ENCODE results near the gene ZIK1. TPM values are rescaled to one million over a fixed set of nuclear protein-coding genes. Genes with fewer than 3 reads are reported as not detected.

The ZIK1 gene
- total RNA-seq, 4 donors from 2014 or later = 4.4 to 14.5 (median 6.4) TPM

DNA sequence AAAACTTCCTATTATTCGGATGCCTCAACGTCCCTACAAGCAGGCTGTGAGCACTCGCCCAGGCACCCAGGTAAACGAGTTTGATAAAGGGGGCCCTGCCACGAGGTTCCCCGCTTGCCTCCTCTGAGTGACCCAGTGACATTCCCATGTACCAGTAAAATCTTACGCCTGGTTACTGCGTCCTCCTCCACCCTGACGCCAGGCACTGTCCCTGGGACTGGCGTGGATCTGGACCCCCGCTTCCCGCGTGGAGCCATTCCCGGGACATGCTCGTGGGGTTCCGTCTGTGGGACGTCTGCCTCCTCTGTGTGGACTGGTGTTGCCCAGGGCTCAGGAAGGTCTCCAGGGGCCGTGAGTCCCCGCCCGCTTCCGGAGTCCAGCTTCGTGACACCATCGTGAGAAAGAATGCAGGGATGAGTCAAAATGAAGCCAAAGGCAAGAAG is 23.9 kb upstream of the ZIK1 start:
- ATAC-seq = peak; percentile 7
- TF ChIP-seq, protein P1, sequence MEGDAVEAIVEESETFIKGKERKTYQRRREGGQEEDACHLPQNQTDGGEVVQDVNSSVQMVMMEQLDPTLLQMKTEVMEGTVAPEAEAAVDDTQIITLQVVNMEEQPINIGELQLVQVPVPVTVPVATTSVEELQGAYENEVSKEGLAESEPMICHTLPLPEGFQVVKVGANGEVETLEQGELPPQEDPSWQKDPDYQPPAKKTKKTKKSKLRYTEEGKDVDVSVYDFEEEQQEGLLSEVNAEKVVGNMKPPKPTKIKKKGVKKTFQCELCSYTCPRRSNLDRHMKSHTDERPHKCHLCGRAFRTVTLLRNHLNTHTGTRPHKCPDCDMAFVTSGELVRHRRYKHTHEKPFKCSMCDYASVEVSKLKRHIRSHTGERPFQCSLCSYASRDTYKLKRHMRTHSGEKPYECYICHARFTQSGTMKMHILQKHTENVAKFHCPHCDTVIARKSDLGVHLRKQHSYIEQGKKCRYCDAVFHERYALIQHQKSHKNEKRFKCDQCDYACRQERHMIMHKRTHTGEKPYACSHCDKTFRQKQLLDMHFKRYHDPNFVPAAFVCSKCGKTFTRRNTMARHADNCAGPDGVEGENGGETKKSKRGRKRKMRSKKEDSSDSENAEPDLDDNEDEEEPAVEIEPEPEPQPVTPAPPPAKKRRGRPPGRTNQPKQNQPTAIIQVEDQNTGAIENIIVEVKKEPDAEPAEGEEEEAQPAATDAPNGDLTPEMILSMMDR (IDR thresholded peaks at IDR 0.05) = no peak
- TF ChIP-seq POLR2A (IDR thresholded peaks at IDR 0.05) = no peak
- no peak for TF ChIP-seq POLR2AphosphoS5 (IDR thresholded peaks at IDR 0.05)
- TF ChIP-seq EP300 (IDR thresholded peaks at IDR 0.05) = no peak
- Histone ChIP-seq H3K27me3 (no peaks in the 10 kb centered on the region), H3K4me1 (peaks cover 0 to 26% (median 13%) of the 10 kb centered on the region in 3 donors), H3K9me3 (peaks cover 0 to 50% (median 3%) of the 10 kb centered on the region in 3 donors), H3K4me3 (peak overlapping the region; percentile 54 to 95), H3K27ac (peak overlapping the region in 3 of 4 donors; percentile 77 to 80 (median 80)), H3K36me3 (peaks cover 0 to 22% of the 10 kb centered on the region in 2 donors)
- WGBS, 2 donors (ENCODE audit: low coverage in 1 of 2) = 11 to 13% methylated on average over 3 to 7 of the region's 23 CpGs

DNA sequence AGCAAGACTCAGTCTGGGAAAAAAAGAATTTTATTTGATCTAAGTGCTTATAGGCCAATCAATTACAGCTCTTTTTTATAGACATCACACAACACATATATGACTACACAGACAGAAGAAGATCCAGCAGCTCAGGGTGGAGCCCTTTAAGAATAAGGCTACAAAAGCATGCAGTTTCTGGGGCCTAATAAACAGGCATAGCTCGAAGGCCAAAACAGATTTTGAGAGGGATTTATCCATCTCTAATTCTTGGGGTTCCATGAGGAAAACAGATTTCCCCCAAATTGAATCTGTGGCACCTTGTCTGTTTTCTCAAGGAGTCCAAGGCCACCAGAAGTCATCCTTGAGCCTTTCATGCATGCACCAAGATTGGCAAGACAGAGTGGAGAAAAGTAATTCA is 20.4 kb upstream of the ZIK1 start:
- H3K9me3 ChIP-seq = peaks cover 0 to 70% (median 3%) of the 10 kb centered on the region in 3 donors
- 36 to 63% methylated on average over 1 of the region's 1 CpG for WGBS, 2 donors (ENCODE audit: low coverage in 1 of 2)
- ATAC-seq = no peak
- no peaks in the 10 kb centered on the region for H3K36me3 ChIP-seq
- TF ChIP-seq, protein P1 (IDR thresholded peaks at IDR 0.05) = no peak
- TF ChIP-seq POLR2A (IDR thresholded peaks at IDR 0.05) = no peak
- no peak for TF ChIP-seq POLR2AphosphoS5 (IDR thresholded peaks at IDR 0.05)
- TF ChIP-seq EP300 (IDR thresholded peaks at IDR 0.05) = no peak
- H3K4me1 ChIP-seq = peaks cover 0 to 15% (median 7%) of the 10 kb centered on the region in 3 donors
- H3K27ac ChIP-seq = no peak overlapping the region
- H3K27me3 ChIP-seq = no peaks in the 10 kb centered on the region
- H3K4me3 ChIP-seq = no peak overlapping the region

DNA sequence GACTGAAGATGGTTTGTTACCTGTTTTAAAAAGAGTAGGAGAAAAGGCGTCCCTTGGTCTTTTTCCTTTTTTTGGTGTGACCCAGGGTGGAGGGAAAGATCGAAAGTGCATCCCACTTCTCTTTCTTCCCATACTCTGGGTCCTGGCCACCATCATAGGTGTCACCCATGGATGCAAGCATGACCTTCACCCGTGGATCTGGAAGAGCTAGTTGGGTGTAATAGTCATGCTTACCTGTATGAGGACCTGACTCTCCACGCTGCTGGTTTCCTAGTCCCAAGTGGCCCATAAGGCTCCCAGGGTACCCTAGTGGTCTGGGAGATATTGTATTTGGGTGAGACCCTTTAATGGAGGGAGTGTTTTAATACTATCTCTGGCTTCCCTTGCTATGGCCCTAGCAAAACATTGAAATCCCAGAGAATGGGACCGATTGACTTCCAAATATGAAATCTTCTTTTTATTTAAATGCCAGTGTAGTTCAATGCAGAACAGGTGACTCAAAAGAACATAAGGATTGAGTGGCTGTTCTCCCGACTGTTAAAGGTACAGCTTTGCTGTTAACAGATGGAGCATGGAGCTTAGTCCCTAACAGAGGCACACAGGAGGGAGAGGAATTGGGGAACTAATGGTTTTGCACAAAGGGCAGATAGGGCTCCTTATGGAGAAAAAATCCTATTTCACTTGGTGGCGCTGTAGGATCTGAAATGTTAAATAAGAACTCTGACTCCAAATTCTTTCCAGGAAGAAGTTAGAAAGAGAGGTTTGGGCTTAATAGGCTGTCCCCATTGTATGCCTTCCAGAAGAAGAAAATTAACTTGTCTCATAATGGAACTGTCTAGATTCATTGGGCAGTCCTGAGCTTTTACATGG is 17.3 kb upstream of the ZIK1 start:
- no peak for ATAC-seq
- H3K27me3 ChIP-seq = no peaks in the 10 kb centered on the region
- H3K27ac ChIP-seq = no peak overlapping the region
- no peak overlapping the region for H3K4me3 ChIP-seq
- H3K9me3 ChIP-seq = peaks cover 0 to 85% (median 7%) of the 10 kb centered on the region in 3 donors
- TF ChIP-seq POLR2AphosphoS5 (IDR thresholded peaks at IDR 0.05) (no peak), EP300 (IDR thresholded peaks at IDR 0.05) (no peak), POLR2A (IDR thresholded peaks at IDR 0.05) (no peak)
- TF ChIP-seq, protein P1 (IDR thresholded peaks at IDR 0.05) = no peak
- WGBS, 2 donors (ENCODE audit: low coverage in 1 of 2) = 48% methylated on average over 5 to 7 of the region's 7 CpGs
- H3K36me3 ChIP-seq = peaks cover 0 to 15% of the 10 kb centered on the region in 2 donors
- no peaks in the 10 kb centered on the region for H3K4me1 ChIP-seq

DNA sequence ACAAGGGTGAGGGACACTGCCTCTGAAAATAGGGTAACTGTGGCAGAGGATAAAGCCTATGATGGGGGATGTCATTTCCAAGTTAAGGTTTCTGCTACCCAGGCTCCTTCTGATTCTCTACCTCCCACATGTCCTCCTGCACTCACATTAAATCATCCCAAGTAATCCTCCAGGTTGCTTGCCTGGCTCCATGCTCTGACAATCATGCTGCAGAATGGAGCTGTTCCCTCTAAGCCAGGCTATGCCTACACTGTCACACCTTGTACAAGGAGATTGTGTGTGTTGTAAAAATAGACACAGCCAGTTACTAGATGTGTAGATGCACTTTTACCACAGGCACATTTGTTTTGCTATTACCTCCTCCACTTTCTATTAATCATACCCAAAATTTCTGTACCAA is 13.2 kb upstream of the ZIK1 start:
- ATAC-seq = no peak
- H3K4me1 ChIP-seq = no peaks in the 10 kb centered on the region
- no peaks in the 10 kb centered on the region for H3K27me3 ChIP-seq
- H3K9me3 ChIP-seq = peaks cover 0 to 100% (median 12%) of the 10 kb centered on the region in 3 donors
- H3K36me3 ChIP-seq = peaks cover 0 to 55% of the 10 kb centered on the region in 2 donors
- TF ChIP-seq EP300 (IDR thresholded peaks at IDR 0.05) (no peak), POLR2AphosphoS5 (IDR thresholded peaks at IDR 0.05) (no peak), POLR2A (IDR thresholded peaks at IDR 0.05) (no peak)
- TF ChIP-seq, protein P1 (IDR thresholded peaks at IDR 0.05) = no peak
- H3K4me3 ChIP-seq = no peak overlapping the region
- H3K27ac ChIP-seq = no peak overlapping the region

All from gastroesophageal sphincter (tissue), 4 donors.